ENCODE data around the gene TMEM183A.

- TF ChIP-seq CTCF (IDR thresholded peaks at IDR 0.05) (no peak), EZH2 (IDR thresholded peaks at IDR 0.05; ENCODE audit: borderline replicate concordance, insufficient read depth, low read depth, low read length, poor library complexity, severe bottlenecking) (no peak)
These were observed 40.9 kb downstream of the TMEM183A start for GRCh38 chr1:203048086-203048485.
